Neural progenitor cell (in vitro differentiated cells): ENCODE data around the gene ANTXR1. TPM values are rescaled to one million over a fixed set of nuclear protein-coding genes. Genes with fewer than 3 reads are reported as not detected.

Experiments used
- DNase-seq: peaks from one replicate; pipeline ENCODE4 v3.0.0-alpha.2; 2016; ENCODE audit warnings: low spot score
- H2AFZ ChIP-seq: fragments of 200-600 bp; sonication (generic); replicated peaks from 2 replicates; pipeline ENCODE4 v1.6.1; 2016; ENCODE audit warnings: antibody characterized with exemption
- H3F3A ChIP-seq: fragments of 200-600 bp; sonication (generic); 2 replicates; pipeline ENCODE4 v1.6.1; 2016; ENCODE audit warnings: antibody characterized with exemption, low read depth
- H3K27ac ChIP-seq: fragments of 200-600 bp; sonication (generic); 2 replicates; pipeline ENCODE4 v1.5.1; 2016; ENCODE audit warnings: mild to moderate bottlenecking
- H3K27me3 ChIP-seq: fragments of 200-600 bp; sonication (generic); 2 replicates; pipeline ENCODE4 v1.6.1; 2016; ENCODE audit warnings: mild to moderate bottlenecking, moderate library complexity
- H3K36me3 ChIP-seq: fragments of 200-600 bp; sonication (generic); 2 replicates; pipeline ENCODE4 v1.5.1; 2016
- H3K4me1 ChIP-seq: fragments of 200-600 bp; sonication (generic); 2 replicates; pipeline ENCODE4 v1.6.1; 2016; ENCODE audit warnings: mixed run types
- H3K4me2 ChIP-seq: fragments of 200-600 bp; sonication (generic); 2 replicates; pipeline ENCODE4 v1.6.1; 2016
- H3K4me3 ChIP-seq: fragments of 200-600 bp; sonication (generic); 2 replicates; pipeline ENCODE4 v1.5.1; 2016
- H3K79me2 ChIP-seq: fragments of 200-600 bp; sonication (generic); 2 replicates; pipeline ENCODE4 v1.6.1; 2016; ENCODE audit warnings: low read depth
- H3K9ac ChIP-seq: fragments of 200-600 bp; sonication (generic); 2 replicates; pipeline ENCODE4 v1.6.1; 2016
- H3K9me3 ChIP-seq: fragments of 200-600 bp; sonication (generic); 2 replicates; pipeline ENCODE4 v1.5.1; 2016; ENCODE audit warnings: low read depth
- H4K20me1 ChIP-seq: fragments of 200-600 bp; sonication (generic); 2 replicates; pipeline ENCODE4 v1.6.1; 2016; ENCODE audit warnings: low read depth
- H3K27ac Mint-ChIP-seq: 3 replicates; pipeline ENCODE4 v1.8.0; 2021; ENCODE audit warnings: mixed read lengths
- H3K27me3 Mint-ChIP-seq: 2 replicates; pipeline ENCODE4 v1.8.0; 2022; ENCODE audit warnings: low read depth, mild to moderate bottlenecking, inconsistent platforms, moderate library complexity, mixed read lengths; ENCODE audit not compliant: insufficient read depth
- H3K36me3 Mint-ChIP-seq: 3 replicates; pipeline ENCODE4 v1.8.0; 2021; ENCODE audit warnings: mixed read lengths
- H3K4me1 Mint-ChIP-seq: 3 replicates; pipeline ENCODE4 v1.8.0; 2021; ENCODE audit warnings: mixed read lengths
- H3K4me3 Mint-ChIP-seq: 3 replicates; pipeline ENCODE4 v1.8.0; 2021; ENCODE audit warnings: mild to moderate bottlenecking, moderate library complexity, mixed read lengths
- H3K9me3 Mint-ChIP-seq: 3 replicates; pipeline ENCODE4 v1.8.0; 2020; ENCODE audit warnings: mixed read lengths
- CTCF ChIP-seq: fragments of 200-600 bp; sonication (generic); IDR thresholded peaks from 2 replicates; pipeline ENCODE4 v1.5.1; 2017; ENCODE audit warnings: antibody characterized with exemption, mild to moderate bottlenecking
- EZH2 ChIP-seq: fragments of 200-600 bp; sonication (generic); IDR thresholded peaks from 2 replicates; pipeline ENCODE4 v1.6.1; 2017; ENCODE audit warnings: antibody characterized with exemption, mild to moderate bottlenecking, moderate library complexity
- EZH2phosphoT487 ChIP-seq: fragments of 200-600 bp; sonication (generic); IDR thresholded peaks from 2 replicates; pipeline ENCODE4 v1.6.1; 2017; ENCODE audit warnings: antibody characterized with exemption
- total RNA-seq: library from RNA; depleted of rRNA; stranded (reverse); fragments of >200 nt; gene quantifications from 2 replicates; pipeline ENCODE4 v1.2.3, GENCODE V29; 2015; ENCODE audit warnings: low replicate concordance

ANTXR1 gene
- total RNA-seq, 1 donor from 2014 or later: 6.7 TPM

GRCh38 chr2:69096326-69097095, 83.5 kb downstream of the ANTXR1 start:
- Mint-ChIP-seq H3K4me3 (no peak overlapping the region), H3K4me1 (peaks cover 2% of the 10 kb centered on the region), H3K36me3 (peaks cover 35% of the 10 kb centered on the region), H3K9me3 (no peaks in the 10 kb centered on the region), H3K27me3 (no peaks in the 10 kb centered on the region), H3K27ac (no peak overlapping the region)
- H3K9ac ChIP-seq: no peak overlapping the region
- H3K79me2 ChIP-seq: no peaks in the 10 kb centered on the region
- DNase-seq: no peak
- TF ChIP-seq CTCF (no peak), EZH2 (no peak), EZH2phosphoT487 (no peak)
- H3F3A ChIP-seq: no peaks in the 10 kb centered on the region
- no peak overlapping the region for H2AFZ ChIP-seq
- no peak overlapping the region for H3K27ac ChIP-seq
- H3K4me2 ChIP-seq: no peak overlapping the region
- no peaks in the 10 kb centered on the region for H4K20me1 ChIP-seq
- no peaks in the 10 kb centered on the region for H3K27me3 ChIP-seq
- no peak overlapping the region for H3K4me3 ChIP-seq
- no peaks in the 10 kb centered on the region for H3K4me1 ChIP-seq
- no peaks in the 10 kb centered on the region for H3K9me3 ChIP-seq
- no peaks in the 10 kb centered on the region for H3K36me3 ChIP-seq

- Histone ChIP-seq H4K20me1 (no peaks in the 10 kb centered on the region), H2AFZ (no peak overlapping the region), H3K27me3 (no peaks in the 10 kb centered on the region), H3F3A (no peaks in the 10 kb centered on the region), H3K79me2 (no peaks in the 10 kb centered on the region), H3K4me2 (no peak overlapping the region), H3K4me3 (no peak overlapping the region), H3K36me3 (no peaks in the 10 kb centered on the region), H3K9me3 (no peaks in the 10 kb centered on the region), H3K4me1 (peaks cover 6% of the 10 kb centered on the region), H3K27ac (no peak overlapping the region), H3K9ac (no peak overlapping the region)
- DNase-seq: no peak
- no peak for TF ChIP-seq CTCF
- TF ChIP-seq EZH2: no peak
- no peak for TF ChIP-seq EZH2phosphoT487
- peaks cover 1% of the 10 kb centered on the region for H3K27me3 Mint-ChIP-seq
- peaks cover 2% of the 10 kb centered on the region for H3K4me1 Mint-ChIP-seq
- H3K36me3 Mint-ChIP-seq: peaks cover 35% of the 10 kb centered on the region
- H3K4me3 Mint-ChIP-seq: no peak overlapping the region
- H3K9me3 Mint-ChIP-seq: no peaks in the 10 kb centered on the region
- no peak overlapping the region for H3K27ac Mint-ChIP-seq
Measured at GRCh38 chr2:69097148-69097610, 84.2 kb downstream of the ANTXR1 start.

DNA sequence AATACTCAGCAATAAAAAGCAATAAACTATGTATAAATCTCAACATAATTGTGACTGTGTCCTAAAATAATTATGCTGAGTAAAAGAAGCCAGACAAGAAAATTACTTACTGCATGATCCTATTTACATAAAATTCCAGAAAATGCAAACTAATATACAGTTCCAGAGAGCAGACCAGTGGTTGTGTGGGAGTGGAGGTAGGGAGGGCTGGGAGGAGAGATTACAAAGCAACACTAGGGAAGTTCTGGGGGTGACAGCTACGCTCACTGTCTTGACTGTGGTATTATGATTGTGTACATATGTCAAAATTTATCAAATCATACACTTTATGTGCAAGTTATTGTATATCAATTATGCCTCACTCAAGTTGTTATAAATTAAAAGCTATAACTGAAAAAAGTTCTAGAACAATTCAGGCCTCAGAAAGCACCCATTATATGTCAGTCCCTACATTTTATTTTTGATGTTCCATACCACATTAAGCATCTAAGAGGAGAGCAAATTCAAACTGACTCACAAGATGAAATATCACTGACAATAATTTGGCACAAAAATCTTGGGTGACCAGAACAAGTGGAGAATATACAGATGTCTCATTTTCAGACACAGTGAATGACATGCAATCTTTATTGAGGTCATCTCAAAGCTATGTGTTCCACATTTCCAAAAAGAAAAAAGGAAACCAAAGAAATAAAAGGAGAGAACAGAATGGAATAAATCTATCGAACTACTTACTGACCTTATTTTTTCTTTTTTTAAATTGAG, 85.1 kb downstream of the ANTXR1 start:
- Histone ChIP-seq H2AFZ (no peak overlapping the region), H3K36me3 (no peaks in the 10 kb centered on the region), H3K4me1 (peaks cover 11% of the 10 kb centered on the region), H3K4me2 (no peak overlapping the region), H3K9me3 (no peaks in the 10 kb centered on the region), H3K27me3 (no peaks in the 10 kb centered on the region), H3K27ac (no peak overlapping the region), H3F3A (no peaks in the 10 kb centered on the region), H3K79me2 (no peaks in the 10 kb centered on the region), H4K20me1 (no peaks in the 10 kb centered on the region), H3K9ac (no peak overlapping the region), H3K4me3 (no peak overlapping the region)
- DNase-seq: no peak
- Mint-ChIP-seq H3K27ac (no peak overlapping the region), H3K27me3 (peaks cover 3% of the 10 kb centered on the region), H3K36me3 (peaks cover 41% of the 10 kb centered on the region), H3K9me3 (no peaks in the 10 kb centered on the region), H3K4me1 (peaks cover 2% of the 10 kb centered on the region), H3K4me3 (no peak overlapping the region)
- TF ChIP-seq EZH2 (no peak), CTCF (no peak), EZH2phosphoT487 (no peak)
